CD4-positive, alpha-beta T cell treated with Interleukin-1 beta for 1 hour (primary cell): ENCODE data around the gene THSD8.
A peak's percentile ranks its signal among the peaks of the same experiment; 100 is the strongest.

ENCODE experiments used
- DNase-seq, 2 donors: peaks; one replicate each; pipeline ENCODE4 v3.0.0-alpha.2; 2020 to 2022

Gene THSD8

GRCh38 chr19:12779162-12779993, 22.5 kb upstream of the THSD8 start:
- DNase-seq = no peak

- DNase-seq = no peak
Observed at GRCh38 chr19:12782174-12782423, 19.8 kb upstream of the THSD8 start.

- DNase-seq = peak; percentile 94 to 97
Observed at GRCh38 chr19:12782424-12783290, 19.2 kb upstream of the THSD8 start.

- DNase-seq = peak in 1 of 2 donors; percentile 40
Observed at GRCh38 chr19:12783291-12783848, 18.5 kb upstream of the THSD8 start.

- DNase-seq = peak; percentile 47 to 65
Observed at GRCh38 chr19:12783849-12784393, 17.9 kb upstream of the THSD8 start.

GRCh38 chr19:12784394-12784870, 17.4 kb upstream of the THSD8 start:
- DNase-seq = peak; percentile 47 to 50

GRCh38 chr19:12784871-12785430, 16.9 kb upstream of the THSD8 start:
- DNase-seq = peak; percentile 74 to 79

GRCh38 chr19:12785431-12786031, 16.3 kb upstream of the THSD8 start:
- DNase-seq = peak in 1 of 2 donors; percentile 57

GRCh38 chr19:12786141-12786870, 15.6 kb upstream of the THSD8 start:
- DNase-seq = peak; percentile 45 to 87

GRCh38 chr19:12786952-12787351, 14.9 kb upstream of the THSD8 start:
- DNase-seq = no peak

GRCh38 chr19:12787458-12787857, 14.4 kb upstream of the THSD8 start:
- DNase-seq = no peak

- no peak for DNase-seq
Observed at GRCh38 chr19:12788042-12788681, 13.7 kb upstream of the THSD8 start.

GRCh38 chr19:12788682-12789097, 13.2 kb upstream of the THSD8 start:
- peak; percentile 80 to 86 for DNase-seq

- DNase-seq = no peak
Observed at GRCh38 chr19:12789098-12789903, 12.6 kb upstream of the THSD8 start.

GRCh38 chr19:12789904-12790619, 11.8 kb upstream of the THSD8 start:
- DNase-seq = peak; percentile 97 to 99

- peak in 1 of 2 donors; percentile 39 for DNase-seq
Observed at GRCh38 chr19:12790628-12791344, 11.1 kb upstream of the THSD8 start.

- peak; percentile 99 for DNase-seq
Observed at GRCh38 chr19:12791345-12792050, 10.4 kb upstream of the THSD8 start, which contains the start of gene JUNB. JUNB (plus strand) TSS chr19:12791486; CDS start chr19:12791772, 286 bp downstream.
